ENCODE results near the gene PIK3R1. TPM values are rescaled to one million over a fixed set of nuclear protein-coding genes. Genes with fewer than 3 reads are reported as not detected.

Gene PIK3R1
- total RNA-seq, 4 donors from 2014 or later = 44.9 to 222 (median 81.6) TPM

- DNase-seq = peak; percentile 60
- intact Hi-C loops (cut with DNase I; ENCODE audit: low total_unique reads) = loop anchor here (10.0 kb wide), 1 partner anchor 1008 kb away; no protein-coding TSS in a partner anchor
- H3K27me3 ChIP-seq = no peaks in the 10 kb centered on the region
- 35 to 53% methylated on average over 6 of the region's 6 CpGs for WGBS, 2 donors (ENCODE audit: low coverage in 1 of 2)
- TF ChIP-seq CTCF (IDR thresholded peaks at IDR 0.05) (peak; percentile 57 to 84 (median 67)), EP300 (IDR thresholded peaks at IDR 0.05; ENCODE audit: low read depth) (no peak)
- H3K9me3 ChIP-seq = no peaks in the 10 kb centered on the region
- peak overlapping the region; percentile 65 to 77 (median 71) for H3K27ac ChIP-seq
- H3K4me3 ChIP-seq = no peak overlapping the region
- no peaks in the 10 kb centered on the region for H3K36me3 ChIP-seq
- in situ Hi-C loops (cut with MboI; ENCODE audit: low pct_ligation_motif_present in 1 of 4, low pct_unique_long_range_greater_than_20kb in 1 of 4, low sequenced_read_pairs in 3 of 4) = loop anchor here (5.0 to 25.0 kb wide), 4 partner anchors 988 to 1016 kb away; no protein-coding TSS in a partner anchor
- peaks cover 34 to 97% (median 77%) of the 10 kb centered on the region in 4 donors for H3K4me1 ChIP-seq
Measured at GRCh38 chr5:68252673-68253623, 37.4 kb downstream of the PIK3R1 start.

GRCh38 chr5:68253624-68254585, 38.3 kb downstream of the PIK3R1 start:
- H3K36me3 ChIP-seq = no peaks in the 10 kb centered on the region
- peak overlapping the region; percentile 65 to 77 (median 71) for H3K27ac ChIP-seq
- no peaks in the 10 kb centered on the region for H3K9me3 ChIP-seq
- DNase-seq = no peak
- H3K27me3 ChIP-seq = no peaks in the 10 kb centered on the region
- intact Hi-C loops (cut with DNase I; ENCODE audit: low total_unique reads) (loop anchor here (10.0 kb wide), 1 partner anchor 1009 kb away; no protein-coding TSS in a partner anchor), in situ Hi-C loops (cut with MboI; ENCODE audit: low pct_ligation_motif_present in 1 of 4, low pct_unique_long_range_greater_than_20kb in 1 of 4, low sequenced_read_pairs in 3 of 4) (loop anchor here (5.0 to 25.0 kb wide), 4 partner anchors 989 to 1017 kb away; no protein-coding TSS in a partner anchor)
- WGBS, 2 donors (ENCODE audit: low coverage in 1 of 2) = 43 to 65% methylated on average over 6 of the region's 6 CpGs
- H3K4me3 ChIP-seq = no peak overlapping the region
- TF ChIP-seq POLR2A (IDR thresholded peaks at IDR 0.05) (no peak), POLR2AphosphoS5 (IDR thresholded peaks at IDR 0.05) (no peak), EP300 (IDR thresholded peaks at IDR 0.05; ENCODE audit: low read depth) (no peak), CTCF (IDR thresholded peaks at IDR 0.05) (no peak)
- peaks cover 34 to 97% (median 79%) of the 10 kb centered on the region in 4 donors for H3K4me1 ChIP-seq

- DNase-seq = no peak
- no peak for TF ChIP-seq POLR2A (IDR thresholded peaks at IDR 0.05)
- TF ChIP-seq EP300 (IDR thresholded peaks at IDR 0.05; ENCODE audit: low read depth) = no peak
- TF ChIP-seq POLR2AphosphoS5 (IDR thresholded peaks at IDR 0.05) = no peak
- no peak overlapping the region for H3K4me3 ChIP-seq
- no peaks in the 10 kb centered on the region for H3K36me3 ChIP-seq
- in situ Hi-C loops (cut with MboI; ENCODE audit: low pct_ligation_motif_present in 1 of 4, low pct_unique_long_range_greater_than_20kb in 1 of 4, low sequenced_read_pairs in 3 of 4) (loop anchor here (5.0 to 25.0 kb wide), 4 partner anchors 990 to 1018 kb away; no protein-coding TSS in a partner anchor), intact Hi-C loops (cut with DNase I; ENCODE audit: low total_unique reads) (loop anchor here (10.0 kb wide), 1 partner anchor 1010 kb away; no protein-coding TSS in a partner anchor)
- H3K27ac ChIP-seq = peak overlapping the region; percentile 11 to 77 (median 69)
- H3K27me3 ChIP-seq = no peaks in the 10 kb centered on the region
- no peaks in the 10 kb centered on the region for H3K9me3 ChIP-seq
- H3K4me1 ChIP-seq = peaks cover 31 to 95% (median 71%) of the 10 kb centered on the region in 4 donors
- 68% methylated on average over 1 of the region's 1 CpG; no CpG with 5 or more reads in 1 of the 2 donors for WGBS, 2 donors (ENCODE audit: low coverage in 1 of 2)
Measured at GRCh38 chr5:68254810-68255209, 39.3 kb downstream of the PIK3R1 start.

- TF ChIP-seq CTCF (IDR thresholded peaks at IDR 0.05) = no peak
- TF ChIP-seq POLR2A (IDR thresholded peaks at IDR 0.05) = no peak
- TF ChIP-seq EP300 (IDR thresholded peaks at IDR 0.05; ENCODE audit: low read depth) = no peak
- no peak for TF ChIP-seq POLR2AphosphoS5 (IDR thresholded peaks at IDR 0.05)
- WGBS, 2 donors (ENCODE audit: low coverage in 1 of 2) = 53 to 64% methylated on average over 4 to 6 of the region's 6 CpGs
- H3K36me3 ChIP-seq = no peaks in the 10 kb centered on the region
- H3K27ac ChIP-seq = peak overlapping the region; percentile 11 to 77 (median 69)
- peaks cover 31 to 95% (median 65%) of the 10 kb centered on the region in 4 donors for H3K4me1 ChIP-seq
- H3K9me3 ChIP-seq = no peaks in the 10 kb centered on the region
- no peaks in the 10 kb centered on the region for H3K27me3 ChIP-seq
- in situ Hi-C loops (cut with MboI; ENCODE audit: low pct_ligation_motif_present in 1 of 4, low pct_unique_long_range_greater_than_20kb in 1 of 4, low sequenced_read_pairs in 3 of 4) (loop anchor here in 3 of 4 donors (10.0 to 25.0 kb wide), 3 partner anchors 991 to 1018 kb away; no protein-coding TSS in a partner anchor), intact Hi-C loops (cut with DNase I; ENCODE audit: low total_unique reads) (loop anchor here (10.0 kb wide), 1 partner anchor 1011 kb away; no protein-coding TSS in a partner anchor)
- no peak for DNase-seq
- no peak overlapping the region for H3K4me3 ChIP-seq
Measured at GRCh38 chr5:68255305-68256120, 40.0 kb downstream of the PIK3R1 start.
